Thymus (tissue), 11 donors: ENCODE results near the gene TASOR2. TPM values are rescaled to one million over a fixed set of nuclear protein-coding genes. Genes with fewer than 3 reads are reported as not detected.

Source experiments
- DNase-seq, 9 donors: peaks; one replicate each; pipeline ENCODE4 v3.0.0-alpha.2; 2013; ENCODE audit warnings: low spot score in 9 of 9, low read depth in 6 of 9, missing footprints in 1 of 9
- H3K27ac ChIP-seq, 2 donors: one replicate each; pipeline ENCODE4 v1.5.1; 2013; ENCODE audit warnings: control low read depth in 1 of 2, low read depth in 1 of 2, low read length in 1 of 2, mild to moderate bottlenecking in 1 of 2, moderate library complexity in 1 of 2
- H3K27me3 ChIP-seq, 2 donors: one replicate each; pipeline ENCODE4 v1.5.1; 2013; ENCODE audit warnings: low read length in 1 of 2; ENCODE audit not compliant: control insufficient read depth in 2 of 2, insufficient read depth in 1 of 2
- H3K36me3 ChIP-seq, 2 donors: one replicate each; pipeline ENCODE4 v1.5.1; 2013; ENCODE audit warnings: low read length in 1 of 2, mild to moderate bottlenecking in 1 of 2, moderate library complexity in 1 of 2; ENCODE audit not compliant: control insufficient read depth in 2 of 2, insufficient read depth in 2 of 2
- H3K4me1 ChIP-seq, 2 donors: one replicate each; pipeline ENCODE4 v1.5.1; 2013; ENCODE audit warnings: low read length in 2 of 2; ENCODE audit not compliant: control insufficient read depth in 2 of 2, insufficient read depth in 2 of 2
- H3K4me3 ChIP-seq, 2 donors: one replicate each; pipeline ENCODE4 v1.5.1; 2013; ENCODE audit warnings: low read length in 2 of 2, control low read depth in 1 of 2, mild to moderate bottlenecking in 1 of 2
- H3K9me3 ChIP-seq, 2 donors: one replicate each; pipeline ENCODE4 v1.5.1; 2013; ENCODE audit warnings: low read length in 1 of 2, mild to moderate bottlenecking in 1 of 2; ENCODE audit not compliant: control insufficient read depth in 2 of 2, insufficient read depth in 1 of 2
- WGBS: extraction: QIAGEN DNeasy Blood & Tissue Kit; methylation state at CpG from one replicate; pipeline ENCODE4 v1.1.7; 2013; 5-methylcytosine and 5-hydroxymethylcytosine counted together
- polyA plus RNA-seq: library from polyadenylated mRNA; stranded (reverse); fragments of 200-250 nt; gene quantifications from one replicate; pipeline ENCODE4 v1.2.3, GENCODE V29; 2013
- total RNA-seq: library from RNA; stranded (reverse); fragments of 120-200 nt; gene quantifications from one replicate; pipeline ENCODE4 v1.2.4, GENCODE V29; 2013
- donor health status: healthy.

The TASOR2 gene
- total and polyA plus RNA-seq, 2 donors = 19.2 to 41.6 TPM

DNA sequence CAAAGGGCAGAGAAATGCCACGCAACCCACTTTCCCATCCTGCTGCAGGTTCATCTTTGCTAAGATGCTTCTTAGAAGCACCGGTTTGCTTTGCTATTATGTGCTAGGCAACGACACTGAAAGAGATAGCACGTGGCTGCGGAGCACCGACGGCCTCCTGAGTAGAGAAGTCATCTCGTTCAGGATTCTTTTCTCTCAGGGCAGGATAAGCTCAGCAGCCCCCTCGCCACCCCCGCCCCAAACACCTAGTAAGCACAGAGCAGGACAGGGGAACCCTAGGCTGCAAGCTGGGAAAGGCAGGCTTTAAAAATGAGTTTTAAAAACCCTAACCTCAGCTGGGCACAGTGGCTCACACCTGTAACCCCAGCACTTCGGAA, 33.3 kb upstream of the TASOR2 start:
- no peak for DNase-seq
- H3K9me3 ChIP-seq = no peaks in the 10 kb centered on the region
- peaks cover 43 to 60% of the 10 kb centered on the region in 2 donors for H3K4me1 ChIP-seq
- H3K27me3 ChIP-seq = no peaks in the 10 kb centered on the region
- H3K4me3 ChIP-seq = no peak overlapping the region
- no peak overlapping the region for H3K27ac ChIP-seq
- 97% methylated on average over 11 of the region's 11 CpGs for WGBS
- peaks cover 0 to 3% of the 10 kb centered on the region in 2 donors for H3K36me3 ChIP-seq

DNA sequence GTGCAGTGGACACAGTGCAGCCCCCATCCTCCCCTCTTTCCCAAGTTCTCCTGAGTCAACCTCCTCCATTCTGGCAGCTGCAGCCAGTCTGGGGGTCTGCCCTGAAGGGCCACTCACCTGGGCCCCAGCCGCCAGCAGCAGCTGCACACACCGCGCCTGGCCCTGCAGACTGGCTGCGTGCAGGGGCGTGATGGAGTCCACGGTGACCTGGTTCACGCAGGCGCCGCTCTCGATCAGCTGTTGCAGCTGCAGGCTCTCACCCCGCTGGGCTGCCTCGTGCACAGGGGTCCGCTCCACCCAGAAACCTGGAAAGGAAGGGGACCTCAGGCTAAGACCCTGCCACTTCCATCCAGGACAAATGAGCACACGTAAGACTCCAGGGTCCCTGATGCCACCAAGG, 31.9 kb upstream of the TASOR2 start:
- Histone ChIP-seq H3K4me3 (no peak overlapping the region), H3K9me3 (no peaks in the 10 kb centered on the region), H3K27ac (peak overlapping the region in 1 of 2 donors; percentile 26), H3K36me3 (peaks cover 0 to 3% of the 10 kb centered on the region in 2 donors), H3K27me3 (no peaks in the 10 kb centered on the region), H3K4me1 (peaks cover 51 to 66% of the 10 kb centered on the region in 2 donors)
- 81% methylated on average over 14 of the region's 14 CpGs for WGBS
- DNase-seq = peak in 3 of 9 donors; percentile 39 to 57 (median 55)

DNA sequence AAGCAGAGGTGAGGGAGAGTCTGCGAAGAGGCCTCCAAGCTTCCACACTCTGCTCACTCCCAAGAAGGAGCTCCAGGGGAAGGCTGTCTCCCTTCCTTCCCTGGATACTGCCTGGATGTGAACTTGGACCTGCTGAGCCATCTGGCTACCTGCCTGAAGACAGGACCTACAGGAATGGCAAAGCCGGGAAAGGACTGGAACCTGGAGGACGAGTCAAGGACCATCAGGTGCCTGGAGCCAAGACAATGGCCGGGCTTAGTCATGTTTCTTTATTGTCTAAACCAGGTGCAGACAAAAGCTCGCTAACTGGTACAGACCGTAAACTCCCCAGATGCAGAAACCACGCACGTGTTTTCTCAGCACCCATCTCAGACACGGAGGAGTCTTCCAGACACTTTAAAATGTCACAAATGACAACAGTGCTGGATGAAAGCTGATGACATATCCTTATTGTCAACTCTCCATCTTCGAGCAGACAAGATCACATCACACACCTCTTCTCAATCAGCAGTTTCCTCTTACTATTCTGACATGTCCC, 30.4 kb upstream of the TASOR2 start:
- peak overlapping the region; percentile 67 to 80 for H3K27ac ChIP-seq
- no peak overlapping the region for H3K4me3 ChIP-seq
- H3K27me3 ChIP-seq = no peaks in the 10 kb centered on the region
- DNase-seq = peak in 2 of 9 donors; percentile 33 to 77
- H3K36me3 ChIP-seq = no peaks in the 10 kb centered on the region
- H3K4me1 ChIP-seq = peaks cover 51 to 76% of the 10 kb centered on the region in 2 donors
- 27% methylated on average over 10 of the region's 10 CpGs for WGBS
- H3K9me3 ChIP-seq = no peaks in the 10 kb centered on the region

DNA sequence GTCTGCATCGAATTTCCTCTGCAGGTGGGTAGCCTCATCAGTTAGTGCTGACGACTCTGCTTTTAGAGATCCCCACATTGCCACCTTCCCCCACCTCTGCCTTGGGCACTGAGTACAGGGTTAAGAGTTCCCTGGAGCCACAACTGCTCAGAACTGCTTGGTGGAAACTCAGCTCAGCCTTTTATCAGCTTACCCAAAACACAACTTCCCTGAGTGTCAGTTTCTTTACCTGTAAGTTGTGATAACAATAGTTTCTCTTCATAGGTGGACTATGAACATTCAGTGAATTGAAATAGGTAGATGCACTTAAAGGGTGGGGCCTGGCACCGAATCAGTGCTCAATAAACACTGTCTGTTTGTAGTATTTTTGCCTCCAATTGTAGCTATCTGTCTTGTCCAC, 29.5 kb upstream of the TASOR2 start:
- WGBS = 30% methylated on average over 3 of the region's 3 CpGs
- Histone ChIP-seq H3K27me3 (no peaks in the 10 kb centered on the region), H3K4me1 (peaks cover 51 to 84% of the 10 kb centered on the region in 2 donors), H3K36me3 (no peaks in the 10 kb centered on the region), H3K27ac (peak overlapping the region; percentile 80), H3K9me3 (no peaks in the 10 kb centered on the region), H3K4me3 (no peak overlapping the region)
- peak in 8 of 9 donors; percentile 53 to 89 (median 71) for DNase-seq

DNA sequence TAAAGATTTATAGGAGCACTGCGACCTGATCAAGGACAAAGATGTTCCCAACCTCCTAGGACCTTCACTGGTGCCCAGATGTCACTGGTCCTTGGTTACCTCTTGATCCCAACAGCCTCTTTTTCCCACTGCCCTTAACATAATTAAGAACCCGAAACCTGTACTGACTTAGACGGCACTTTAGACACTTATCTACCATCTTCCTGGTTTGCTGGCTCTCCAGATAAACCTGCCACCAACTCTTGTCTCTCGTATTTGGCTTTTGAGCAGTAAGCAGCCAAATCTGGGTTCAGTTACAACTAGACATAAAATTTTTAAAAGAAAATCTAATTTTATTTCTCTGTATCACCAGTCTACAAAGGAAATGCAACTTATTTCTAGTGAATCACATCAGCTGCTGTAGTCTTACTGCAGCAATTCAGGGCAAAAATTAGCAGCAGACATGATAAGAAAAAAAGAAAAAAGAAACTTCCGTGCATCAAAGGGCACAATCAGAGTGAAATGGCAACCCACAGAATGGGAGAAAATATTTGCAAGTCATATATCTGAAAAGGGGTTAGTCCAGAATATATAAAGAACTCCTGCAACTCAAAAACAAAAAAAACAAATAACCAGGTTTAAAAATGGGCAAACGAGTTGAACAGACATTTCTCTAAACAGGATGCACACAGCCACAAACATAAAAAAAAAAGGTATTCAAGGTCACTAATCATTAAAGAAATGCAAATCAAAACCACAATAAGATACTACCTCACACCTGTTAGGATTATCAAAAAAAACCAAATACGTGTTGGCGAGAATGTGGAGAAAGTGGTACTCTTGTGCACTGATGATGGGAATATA, 27.7 kb upstream of the TASOR2 start:
- Histone ChIP-seq H3K27ac (peak overlapping the region; percentile 13 to 80), H3K36me3 (no peaks in the 10 kb centered on the region), H3K4me3 (no peak overlapping the region), H3K9me3 (no peaks in the 10 kb centered on the region), H3K27me3 (no peaks in the 10 kb centered on the region), H3K4me1 (peaks cover 55 to 82% of the 10 kb centered on the region in 2 donors)
- WGBS = 33% methylated on average over 8 of the region's 8 CpGs
- DNase-seq = peak in 2 of 9 donors; percentile 36 to 70

DNA sequence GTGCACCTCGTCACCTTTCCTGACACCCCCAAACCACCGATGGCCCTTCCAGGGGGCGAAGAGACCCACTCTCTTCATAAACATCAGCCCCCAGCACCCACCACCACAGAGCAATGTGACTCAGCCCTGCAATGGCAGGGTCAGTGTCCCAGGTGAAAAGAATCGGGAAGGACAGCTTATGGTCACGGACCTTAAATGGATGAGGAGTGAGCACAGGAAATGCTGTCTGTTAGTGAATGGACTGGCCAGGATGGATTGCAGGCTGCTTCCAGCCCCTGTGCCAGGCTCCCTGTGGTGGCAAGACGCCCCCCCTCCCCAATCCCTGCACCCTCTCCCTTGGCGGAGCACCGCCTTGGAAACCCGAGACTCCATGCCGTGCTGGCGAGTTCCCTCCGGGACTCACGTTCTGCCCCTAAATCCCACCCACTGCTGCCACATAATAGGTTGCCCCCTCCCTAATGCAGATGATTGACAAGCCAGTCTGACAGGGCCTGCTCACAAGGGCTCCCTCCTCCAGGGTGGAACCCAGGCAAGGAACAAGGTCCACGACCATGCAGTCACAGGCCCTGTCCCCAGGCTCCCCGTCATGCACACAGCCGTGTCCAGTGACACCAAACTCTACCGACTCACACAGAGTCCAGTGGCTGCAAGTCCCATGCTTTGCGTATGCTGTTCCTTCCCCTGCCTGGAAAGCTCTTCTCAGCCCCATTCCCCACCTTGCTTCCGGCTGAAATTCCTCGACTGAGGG, 25.6 kb upstream of the TASOR2 start:
- Histone ChIP-seq H3K4me1 (peaks cover 38 to 61% of the 10 kb centered on the region in 2 donors), H3K27ac (no peak overlapping the region), H3K27me3 (no peaks in the 10 kb centered on the region), H3K4me3 (no peak overlapping the region), H3K9me3 (no peaks in the 10 kb centered on the region), H3K36me3 (no peaks in the 10 kb centered on the region)
- no peak for DNase-seq
- WGBS = 98% methylated on average over 20 of the region's 20 CpGs

DNA sequence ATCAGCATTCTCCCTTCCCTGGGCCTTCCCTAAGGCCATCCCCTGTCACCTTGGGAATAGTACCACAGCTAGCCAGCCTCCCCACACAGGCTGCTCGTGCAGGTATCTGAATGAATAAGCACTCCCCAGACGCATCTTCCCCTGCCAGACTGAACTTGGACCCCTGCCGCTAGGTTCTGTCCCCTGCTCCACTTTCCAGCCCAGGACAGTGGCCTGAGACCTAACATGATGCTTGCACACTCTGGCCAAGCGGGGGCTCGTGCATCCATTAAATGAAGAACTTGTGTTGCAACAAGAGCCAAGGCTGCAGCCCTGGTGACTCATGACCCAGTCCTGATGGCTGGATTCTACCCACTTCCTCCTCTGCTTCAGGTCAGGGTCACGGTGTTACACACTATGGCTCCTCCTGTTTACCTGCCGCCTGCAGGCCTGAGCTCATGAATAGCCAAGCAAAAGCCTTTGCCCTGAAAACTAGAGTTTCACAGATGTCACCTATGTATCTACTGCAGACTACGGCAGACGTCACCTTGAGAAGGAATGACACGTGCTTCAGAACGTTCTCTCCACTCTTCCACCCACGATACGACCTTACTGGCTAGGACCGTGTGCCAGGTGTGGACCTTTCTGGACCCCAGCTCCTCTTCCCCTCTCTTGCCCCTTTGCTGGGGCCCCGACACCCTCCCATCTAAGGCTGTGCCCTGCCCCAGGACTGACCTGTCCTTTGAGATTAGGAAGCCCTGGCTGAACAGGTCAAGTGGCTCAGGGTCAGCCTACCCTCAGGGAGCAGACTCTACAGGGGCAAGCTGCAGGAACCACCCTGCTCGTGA, 24.7 kb upstream of the TASOR2 start:
- H3K4me1 ChIP-seq = peaks cover 29 to 52% of the 10 kb centered on the region in 2 donors
- no peak overlapping the region for H3K4me3 ChIP-seq
- DNase-seq = no peak
- H3K36me3 ChIP-seq = no peaks in the 10 kb centered on the region
- WGBS = 72% methylated on average over 16 of the region's 16 CpGs
- H3K27me3 ChIP-seq = no peaks in the 10 kb centered on the region
- H3K9me3 ChIP-seq = no peaks in the 10 kb centered on the region
- no peak overlapping the region for H3K27ac ChIP-seq

DNA sequence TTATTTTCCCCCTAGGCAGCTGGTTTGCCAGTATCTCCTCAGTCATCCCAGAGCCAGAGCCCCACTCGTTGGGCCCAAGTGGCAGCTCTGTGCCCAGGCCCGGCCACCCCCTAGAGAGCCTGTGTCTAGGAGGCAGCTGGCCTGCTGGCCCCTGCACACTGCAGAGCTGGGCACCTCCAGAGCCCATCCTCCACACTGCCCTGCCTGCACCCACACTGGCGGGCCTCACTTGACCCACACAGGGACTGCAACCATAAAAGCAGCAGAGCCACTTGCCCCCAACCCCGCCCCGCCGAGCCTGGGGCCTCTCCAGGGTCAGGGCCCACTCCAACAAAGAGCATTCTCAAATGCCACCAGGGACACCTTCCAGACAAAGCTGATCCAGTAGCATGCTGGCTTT, 23.6 kb upstream of the TASOR2 start:
- Histone ChIP-seq H3K4me3 (no peak overlapping the region), H3K36me3 (no peaks in the 10 kb centered on the region), H3K4me1 (peaks cover 22 to 45% of the 10 kb centered on the region in 2 donors), H3K27me3 (peaks cover 0 to 5% of the 10 kb centered on the region in 2 donors), H3K27ac (no peak overlapping the region), H3K9me3 (no peaks in the 10 kb centered on the region)
- 97% methylated on average over 6 of the region's 6 CpGs for WGBS
- no peak for DNase-seq
